ENCODE data around the gene SLK.
A peak's percentile ranks its signal among the peaks of the same experiment; 100 is the strongest.

Gene SLK

GRCh38 chr10:103966671-103967447 lies at the start of gene SLK:
Gene SLK, plus strand, starts transcription at chr10:103967140. Its CDS starts 606 bp downstream, at chr10:103967746.
- H3K4me3 ChIP-seq (replicated peaks; ENCODE audit: low read depth, low read length) = peak within 1 kb of the TSS; percentile 78
- DNase-seq (ENCODE audit: low read depth) = peak; percentile 85
- no peak for TF ChIP-seq CTCF (IDR thresholded peaks at IDR 0.05; ENCODE audit: low read length, missing control alignments)

DNA sequence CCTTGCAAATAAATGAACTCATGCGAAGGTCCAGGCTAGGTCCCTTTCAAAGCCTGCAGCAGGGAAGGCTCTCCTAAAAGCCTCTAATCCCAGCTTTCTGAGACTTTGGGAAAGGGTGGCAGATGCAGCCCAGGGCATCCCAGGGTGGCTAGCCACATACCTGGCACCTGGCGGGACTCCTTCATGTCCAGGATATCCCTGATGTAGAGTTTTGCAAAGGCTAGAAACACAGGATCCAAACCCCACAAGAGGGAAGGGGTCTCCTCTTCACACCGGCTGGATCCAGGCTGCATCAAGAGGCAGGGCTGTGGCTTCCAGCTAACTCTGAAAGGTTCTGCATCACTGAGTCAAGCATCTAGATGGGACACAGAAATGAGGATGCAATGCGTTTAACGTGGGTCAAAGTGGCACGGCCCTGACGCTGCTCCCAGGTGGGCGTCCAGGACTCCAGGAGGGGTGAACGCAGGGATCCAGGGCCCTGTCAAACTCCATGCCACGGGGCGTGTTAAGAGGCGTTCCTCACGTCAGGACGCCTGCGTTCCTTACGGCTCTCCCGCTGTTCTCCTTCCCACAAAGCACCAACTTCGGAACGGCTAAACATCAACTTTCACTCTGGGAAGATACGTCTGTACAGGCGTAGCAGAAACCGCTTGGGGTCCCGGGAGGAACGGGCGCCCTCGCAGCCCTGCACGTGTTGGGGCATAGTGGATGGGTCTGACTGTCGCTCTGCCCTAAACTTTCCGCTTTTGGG lies 49.5 kb upstream of the SLK start:
- no peak for TF ChIP-seq CTCF (IDR thresholded peaks at IDR 0.05; ENCODE audit: low read length, missing control alignments)
- H3K4me3 ChIP-seq (replicated peaks; ENCODE audit: low read depth, low read length) = peak overlapping the region; percentile 82
- no peak for DNase-seq (ENCODE audit: low read depth)

DNA sequence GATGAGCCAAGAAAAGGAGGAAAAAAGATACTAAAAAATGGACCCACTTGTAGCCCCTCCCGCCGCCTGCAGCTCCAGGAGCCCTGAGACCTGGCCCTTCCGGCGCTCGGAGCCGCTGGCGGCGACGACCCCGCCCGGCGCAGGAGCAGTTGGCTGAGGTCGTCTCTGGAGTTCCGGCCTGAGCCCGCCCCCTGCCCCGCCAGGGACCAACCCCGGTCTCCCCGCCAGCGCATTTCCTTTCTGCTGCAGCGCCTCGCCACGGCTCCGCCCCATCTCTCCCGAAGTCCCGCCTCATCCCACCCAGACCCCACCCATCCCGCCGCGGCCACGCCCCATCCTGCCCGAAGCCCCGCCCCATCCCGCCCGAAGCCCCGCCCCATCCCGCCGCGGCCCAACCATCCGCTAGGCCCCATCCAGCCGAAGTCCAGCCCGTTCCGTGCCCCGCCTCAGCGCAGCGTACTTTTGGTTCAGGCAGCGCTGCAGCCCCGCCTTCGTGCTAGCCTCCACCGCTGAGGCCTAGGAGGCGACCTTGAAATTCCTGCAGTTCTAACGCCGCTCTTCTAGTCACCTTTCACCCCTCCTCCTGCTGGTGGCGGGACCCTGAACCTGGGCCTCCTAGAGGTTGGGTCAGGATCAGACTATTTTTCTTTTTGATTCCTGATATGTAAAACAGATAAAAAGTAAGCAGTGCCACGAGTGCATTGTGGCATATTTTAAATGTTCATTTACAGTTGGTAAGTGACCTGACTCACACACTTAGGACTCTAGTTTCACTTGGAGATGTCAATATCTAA lies 48.7 kb upstream of the SLK start, which contains the start of gene STN1:
STN1 (minus strand) TSS at position 132 of the 794 bp plus-strand sequence. CDS start 590 bp downstream, outside the sequence.
- H3K4me3 ChIP-seq (replicated peaks; ENCODE audit: low read depth, low read length) = peak within 1 kb of the TSS; percentile 82
- peak; percentile 98 for DNase-seq (ENCODE audit: low read depth)
- no peak for TF ChIP-seq CTCF (IDR thresholded peaks at IDR 0.05; ENCODE audit: low read length, missing control alignments)

GRCh38 chr10:103919648-103920025 lies 47.3 kb upstream of the SLK start:
- TF ChIP-seq CTCF (IDR thresholded peaks at IDR 0.05; ENCODE audit: low read length, missing control alignments) = no peak
- no peak overlapping the region for H3K4me3 ChIP-seq (replicated peaks; ENCODE audit: low read depth, low read length)
- no peak for DNase-seq (ENCODE audit: low read depth)

DNA sequence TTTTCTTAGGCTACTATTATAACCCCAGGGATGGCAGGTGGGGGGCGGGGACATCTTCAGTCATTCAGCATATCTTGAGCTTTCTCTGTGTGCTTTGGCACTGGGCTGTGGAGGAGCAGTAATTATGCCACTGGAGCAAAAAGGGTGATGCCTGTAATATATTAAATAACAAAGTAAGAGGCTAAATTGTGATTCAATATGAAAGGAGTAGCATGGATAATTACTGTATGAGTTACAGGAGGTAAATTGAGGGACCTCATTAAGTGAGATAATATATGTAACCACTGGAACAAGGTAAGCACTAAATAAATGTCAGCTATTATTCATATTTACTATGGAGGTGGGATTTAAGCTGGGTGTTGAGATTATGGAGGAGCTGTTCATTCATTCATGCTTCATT lies 45.7 kb upstream of the SLK start:
- H3K4me3 ChIP-seq (replicated peaks; ENCODE audit: low read depth, low read length) = no peak overlapping the region
- TF ChIP-seq CTCF (IDR thresholded peaks at IDR 0.05; ENCODE audit: low read length, missing control alignments) = no peak
- no peak for DNase-seq (ENCODE audit: low read depth)

- TF ChIP-seq CTCF (IDR thresholded peaks at IDR 0.05; ENCODE audit: low read length, missing control alignments) = peak; percentile 11
- DNase-seq (ENCODE audit: low read depth) = peak; percentile 31
- no peak overlapping the region for H3K4me3 ChIP-seq (replicated peaks; ENCODE audit: low read depth, low read length)
Observed at GRCh38 chr10:103921750-103922195, 45.2 kb upstream of the SLK start.
